Tibial nerve (tissue), 4 donors: ENCODE measurements around the gene RABGGTA. TPM values are rescaled to one million over a fixed set of nuclear protein-coding genes. Genes with fewer than 3 reads are reported as not detected.

Experiments used
- DNase-seq, 2 donors: peaks; one replicate each; pipeline ENCODE4 v3.0.0-alpha.2; 2019; ENCODE audit warnings: low spot score in 2 of 2
- H3K27ac ChIP-seq, 4 donors: fragments of 200-600 bp; sonication (generic) in 3 of 4; one replicate each; pipeline ENCODE4 v1.5.1; 2017 to 2019; ENCODE audit warnings: mild to moderate bottlenecking in 1 of 4
- H3K27me3 ChIP-seq, 2 donors: fragments of 200-600 bp; sonication (generic) in 1 of 2; one replicate each; pipeline versions ENCODE4 v1.5.1 to v1.6.0; 2017 to 2019
- H3K36me3 ChIP-seq, 3 donors: fragments of 200-600 bp; sonication (generic); one replicate each; pipeline ENCODE4 v1.5.1; 2018 to 2019
- H3K4me1 ChIP-seq, 4 donors: fragments of 200-600 bp; sonication (generic) in 3 of 4; one replicate each; pipeline ENCODE4 v1.5.1; 2017 to 2019
- H3K4me3 ChIP-seq, 4 donors: fragments of 200-600 bp; sonication (generic) in 3 of 4; one replicate each; pipeline ENCODE4 v1.5.1; 2017 to 2019; ENCODE audit warnings: mild to moderate bottlenecking in 1 of 4, moderate library complexity in 1 of 4
- H3K9me3 ChIP-seq, 4 donors: fragments of 200-600 bp; sonication (generic) in 3 of 4; one replicate each; pipeline ENCODE4 v1.5.1; 2017 to 2019
- EP300 ChIP-seq, 2 donors: sonication (generic); formaldehyde crosslinking; IDR thresholded peaks; one replicate each; pipeline ENCODE4 v1.6.1; 2017; ENCODE audit warnings: antibody characterized with exemption in 2 of 2, mild to moderate bottlenecking in 1 of 2
- POLR2A ChIP-seq, 2 donors: fragments of 450-650 bp; IDR thresholded peaks; one replicate each; pipeline ENCODE4 v1.6.1; 2017; ENCODE audit warnings: antibody characterized with exemption in 2 of 2, mild to moderate bottlenecking in 2 of 2, moderate library complexity in 2 of 2
- WGBS, 2 donors: methylation state at CpG; one replicate each; pipeline ENCODE4 v1.1.5; 2018; 5-methylcytosine and 5-hydroxymethylcytosine counted together
- total RNA-seq, 4 donors: library from RNA; depleted of rRNA; stranded (reverse); fragments of >200 nt; gene quantifications; one replicate each; pipeline ENCODE4 v1.1.0, GENCODE V29; 2016
- TF ChIP-seq, protein P1 (sequence below), 5 experiments: fragments of 200-600 bp in 3 of 5; fragments of 450-650 bp in 2 of 5; sonication (generic) in 3 of 5; IDR thresholded peaks; one replicate each; pipeline ENCODE4 v1.5.1; 2016 to 2019; ENCODE audit warnings: antibody characterized with exemption in 5 of 5, mild to moderate bottlenecking in 3 of 5, moderate library complexity in 2 of 5

The RABGGTA gene
- total RNA-seq, 4 donors from 2014 or later, result 36.5 to 68.4 (median 42.9) TPM

DNA sequence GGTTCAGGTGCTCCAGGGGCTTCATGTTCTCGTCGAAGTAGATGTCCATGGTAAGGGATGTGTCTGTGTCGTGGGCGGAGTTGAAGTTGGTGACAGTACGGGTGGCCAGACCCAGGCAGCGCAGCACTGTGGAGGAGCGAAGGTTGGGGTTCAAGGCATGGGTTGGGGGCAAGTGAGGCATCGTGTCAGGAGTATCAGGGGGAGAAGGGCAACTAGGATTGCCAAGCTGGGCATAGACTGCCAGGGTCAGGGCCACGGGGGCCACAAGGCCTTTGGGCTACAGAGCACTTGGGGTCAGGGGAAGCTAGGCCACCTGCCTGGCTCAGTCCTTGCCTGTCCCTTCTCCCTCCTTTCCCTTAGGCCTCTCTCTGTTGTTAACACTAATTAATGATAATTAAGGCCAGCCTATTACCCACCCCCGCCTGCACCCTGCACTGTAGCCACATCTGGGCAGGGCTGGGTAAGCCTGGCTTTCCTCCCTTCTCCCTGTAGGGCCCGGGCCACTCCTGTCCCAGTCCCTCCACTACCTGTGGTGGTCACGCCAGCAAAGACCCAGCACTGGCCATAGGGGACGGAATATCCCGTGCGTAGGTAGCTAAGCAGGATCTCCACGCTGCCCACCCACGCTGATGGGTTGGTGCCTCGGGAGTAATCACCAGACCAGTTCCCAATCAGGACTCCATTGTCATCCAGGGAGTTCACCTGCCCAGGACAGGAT lies 12.7 kb downstream of the RABGGTA start:
- WGBS, 2 donors, result 80 to 90% methylated on average over 11 to 18 of the region's 18 CpGs
- Histone ChIP-seq H3K36me3 (peaks cover 0 to 71% (median 0%) of the 10 kb centered on the region in 3 donors), H3K27me3 (no peaks in the 10 kb centered on the region), H3K27ac (peak overlapping the region in 2 of 4 donors; percentile 62 to 72), H3K4me3 (peak overlapping the region in 1 of 4 donors; percentile 22), H3K4me1 (peaks cover 0 to 12% (median 0%) of the 10 kb centered on the region in 4 donors), H3K9me3 (no peaks in the 10 kb centered on the region)
- TF ChIP-seq EP300 (IDR thresholded peaks at IDR 0.05) (no peak), POLR2A (IDR thresholded peaks at IDR 0.05) (no peak)
- TF ChIP-seq, protein P1, sequence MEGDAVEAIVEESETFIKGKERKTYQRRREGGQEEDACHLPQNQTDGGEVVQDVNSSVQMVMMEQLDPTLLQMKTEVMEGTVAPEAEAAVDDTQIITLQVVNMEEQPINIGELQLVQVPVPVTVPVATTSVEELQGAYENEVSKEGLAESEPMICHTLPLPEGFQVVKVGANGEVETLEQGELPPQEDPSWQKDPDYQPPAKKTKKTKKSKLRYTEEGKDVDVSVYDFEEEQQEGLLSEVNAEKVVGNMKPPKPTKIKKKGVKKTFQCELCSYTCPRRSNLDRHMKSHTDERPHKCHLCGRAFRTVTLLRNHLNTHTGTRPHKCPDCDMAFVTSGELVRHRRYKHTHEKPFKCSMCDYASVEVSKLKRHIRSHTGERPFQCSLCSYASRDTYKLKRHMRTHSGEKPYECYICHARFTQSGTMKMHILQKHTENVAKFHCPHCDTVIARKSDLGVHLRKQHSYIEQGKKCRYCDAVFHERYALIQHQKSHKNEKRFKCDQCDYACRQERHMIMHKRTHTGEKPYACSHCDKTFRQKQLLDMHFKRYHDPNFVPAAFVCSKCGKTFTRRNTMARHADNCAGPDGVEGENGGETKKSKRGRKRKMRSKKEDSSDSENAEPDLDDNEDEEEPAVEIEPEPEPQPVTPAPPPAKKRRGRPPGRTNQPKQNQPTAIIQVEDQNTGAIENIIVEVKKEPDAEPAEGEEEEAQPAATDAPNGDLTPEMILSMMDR (IDR thresholded peaks at IDR 0.05), result no peak
- no peak for DNase-seq

DNA sequence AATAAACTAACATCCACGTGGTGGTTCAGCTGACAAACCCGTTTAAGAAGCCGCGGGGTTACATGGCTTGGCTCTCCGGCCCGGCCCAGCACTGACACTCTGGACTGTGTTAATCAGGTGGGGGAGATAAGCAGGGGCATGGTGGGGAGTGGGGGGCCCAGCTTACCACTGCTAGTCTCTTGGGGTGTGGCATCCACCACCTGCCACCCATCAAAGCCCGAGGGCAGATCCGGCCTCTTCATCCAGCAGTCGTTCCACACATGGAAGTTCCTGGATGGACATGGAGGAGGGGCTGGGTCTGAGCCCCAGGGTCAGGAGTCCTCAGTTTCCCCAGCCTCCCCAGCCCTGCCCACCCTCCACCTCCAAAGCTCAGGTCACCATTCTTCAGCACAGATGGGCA lies 13.3 kb downstream of the RABGGTA start:
- H3K27me3 ChIP-seq, result no peaks in the 10 kb centered on the region
- peak overlapping the region in 2 of 4 donors; percentile 62 to 72 for H3K27ac ChIP-seq
- peaks cover 0 to 12% (median 0%) of the 10 kb centered on the region in 4 donors for H3K4me1 ChIP-seq
- no peak overlapping the region for H3K4me3 ChIP-seq
- H3K36me3 ChIP-seq, result peaks cover 0 to 71% (median 0%) of the 10 kb centered on the region in 3 donors
- WGBS, 2 donors, result 76 to 84% methylated on average over 9 of the region's 9 CpGs
- no peaks in the 10 kb centered on the region for H3K9me3 ChIP-seq
- DNase-seq, result no peak
- no peak for TF ChIP-seq POLR2A (IDR thresholded peaks at IDR 0.05)
- TF ChIP-seq, protein P1 (IDR thresholded peaks at IDR 0.05), result no peak
- TF ChIP-seq EP300 (IDR thresholded peaks at IDR 0.05), result no peak

DNA sequence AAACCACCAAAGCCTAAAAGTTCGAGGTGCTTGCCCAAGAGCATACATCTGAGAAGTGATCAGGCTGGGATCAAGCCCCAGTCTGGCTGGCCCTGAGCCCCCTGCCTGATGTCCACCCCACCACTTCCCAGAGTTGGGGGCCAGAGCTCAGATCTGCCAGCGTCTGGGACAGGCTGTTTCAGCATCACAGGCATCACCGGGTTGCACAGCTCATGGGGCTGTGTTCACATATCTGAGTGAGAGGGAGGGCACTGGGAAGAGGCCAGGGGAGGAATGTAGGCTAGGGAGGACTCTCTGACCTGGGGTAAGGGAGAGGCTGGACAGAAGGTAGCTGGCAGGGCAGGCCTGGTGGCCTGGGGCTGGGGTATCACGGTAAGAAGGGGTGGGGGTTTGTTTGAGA lies 14.4 kb downstream of the RABGGTA start:
- H3K9me3 ChIP-seq, result no peaks in the 10 kb centered on the region
- peak overlapping the region in 1 of 4 donors; percentile 29 for H3K27ac ChIP-seq
- 63 to 68% methylated on average over 4 of the region's 4 CpGs for WGBS, 2 donors
- peaks cover 0 to 79% (median 0%) of the 10 kb centered on the region in 3 donors for H3K36me3 ChIP-seq
- DNase-seq, result no peak
- H3K27me3 ChIP-seq, result no peaks in the 10 kb centered on the region
- peaks cover 0 to 12% (median 0%) of the 10 kb centered on the region in 4 donors for H3K4me1 ChIP-seq
- H3K4me3 ChIP-seq, result no peak overlapping the region
- TF ChIP-seq POLR2A (IDR thresholded peaks at IDR 0.05) (no peak), EP300 (IDR thresholded peaks at IDR 0.05) (no peak)
- TF ChIP-seq, protein P1 (IDR thresholded peaks at IDR 0.05), result no peak

DNA sequence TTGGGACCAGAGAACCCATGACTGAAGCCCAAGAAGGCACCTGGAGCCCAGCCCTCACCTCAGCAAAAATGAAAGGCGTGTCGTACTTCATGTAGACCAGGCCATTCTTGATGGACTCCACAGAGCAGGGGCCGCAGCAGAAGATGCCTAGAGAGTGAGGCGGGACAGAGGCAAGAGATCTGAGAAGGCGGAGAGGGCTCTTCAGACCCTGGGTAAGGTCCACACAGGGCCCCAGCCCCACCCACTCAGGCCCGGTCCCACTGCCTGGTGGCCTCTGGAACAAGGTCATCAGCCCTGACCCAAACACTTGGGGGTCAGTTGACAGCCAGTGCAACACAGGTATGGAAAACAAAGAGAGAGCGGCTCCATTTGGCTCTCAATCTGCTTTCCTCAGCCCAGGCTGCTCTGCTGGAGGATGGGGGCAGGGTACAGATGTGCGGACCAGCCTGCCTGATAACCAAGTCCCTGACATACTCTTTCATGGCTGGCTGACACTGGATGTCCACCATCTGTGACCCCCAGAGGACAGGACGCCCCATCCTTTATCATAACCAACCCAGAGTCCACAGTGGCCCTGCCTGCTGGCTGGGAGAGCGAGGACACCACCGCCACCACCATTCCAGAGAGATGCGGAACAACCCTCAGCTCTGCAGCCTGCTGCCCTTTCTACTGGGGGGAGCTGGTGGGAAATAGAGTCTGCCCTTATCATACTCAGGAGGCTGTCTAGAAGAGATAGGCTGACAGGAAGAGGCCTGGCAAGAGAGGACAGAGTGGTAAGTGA lies 15.3 kb downstream of the RABGGTA start:
- Histone ChIP-seq H3K36me3 (peaks cover 0 to 71% (median 0%) of the 10 kb centered on the region in 3 donors), H3K27me3 (no peaks in the 10 kb centered on the region), H3K9me3 (no peaks in the 10 kb centered on the region), H3K4me3 (no peak overlapping the region), H3K4me1 (peaks cover 0 to 12% (median 0%) of the 10 kb centered on the region in 4 donors), H3K27ac (peak overlapping the region in 1 of 4 donors; percentile 29)
- DNase-seq, result no peak
- WGBS, 2 donors, result 88 to 89% methylated on average over 10 to 12 of the region's 12 CpGs
- TF ChIP-seq POLR2A (IDR thresholded peaks at IDR 0.05) (no peak), EP300 (IDR thresholded peaks at IDR 0.05) (no peak)
- TF ChIP-seq, protein P1 (IDR thresholded peaks at IDR 0.05), result no peak

DNA sequence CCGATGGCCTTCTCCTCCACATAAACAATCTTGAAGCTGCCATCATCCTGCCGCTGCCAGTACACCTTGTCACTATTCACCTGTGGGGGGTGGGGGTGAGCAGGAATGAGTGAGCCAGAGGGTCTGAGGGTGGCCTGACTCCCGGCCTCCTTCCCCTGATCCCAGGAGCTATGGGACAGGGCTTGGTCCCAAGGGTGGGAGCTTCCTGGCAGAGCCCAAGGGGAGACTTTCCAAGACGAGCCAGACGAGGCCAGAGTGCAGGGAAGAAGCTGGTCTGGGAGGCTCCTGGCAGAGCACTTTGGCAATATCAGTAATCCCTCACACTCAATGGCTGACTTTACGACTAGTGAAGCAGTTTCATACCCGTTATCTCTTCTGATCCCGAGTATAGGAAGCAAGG lies 16.0 kb downstream of the RABGGTA start:
- TF ChIP-seq, protein P1 (IDR thresholded peaks at IDR 0.05), result no peak
- TF ChIP-seq EP300 (IDR thresholded peaks at IDR 0.05), result no peak
- no peak for TF ChIP-seq POLR2A (IDR thresholded peaks at IDR 0.05)
- no peak for DNase-seq
- WGBS, 2 donors, result 75 to 88% methylated on average over 8 of the region's 8 CpGs

More for the DNA sequence above, 16.0 kb downstream of the RABGGTA start:
- Histone ChIP-seq H3K36me3 (peaks cover 0 to 68% (median 0%) of the 10 kb centered on the region in 3 donors), H3K27ac (no peak overlapping the region), H3K4me3 (no peak overlapping the region), H3K9me3 (no peaks in the 10 kb centered on the region), H3K27me3 (no peaks in the 10 kb centered on the region), H3K4me1 (peaks cover 0 to 12% (median 0%) of the 10 kb centered on the region in 4 donors)
